GM19240 (cell line): Measurements from ENCODE around the gene CYP3A7.
"Not testable (repeated sequence)": the region's sequence is repeated elsewhere in the genome, so short reads cannot be mapped to it uniquely, and the experiment has no call there.

Experiments
- DNase-seq: peaks from one replicate; pipeline ENCODE4 v3.0.0; 2011; ENCODE audit warnings: low spot score; ENCODE audit not compliant: insufficient read length

CYP3A7 gene

GRCh38 chr7:99742737-99743394 is 7.9 kb upstream of the CYP3A7 start:
- no peak for DNase-seq

DNA sequence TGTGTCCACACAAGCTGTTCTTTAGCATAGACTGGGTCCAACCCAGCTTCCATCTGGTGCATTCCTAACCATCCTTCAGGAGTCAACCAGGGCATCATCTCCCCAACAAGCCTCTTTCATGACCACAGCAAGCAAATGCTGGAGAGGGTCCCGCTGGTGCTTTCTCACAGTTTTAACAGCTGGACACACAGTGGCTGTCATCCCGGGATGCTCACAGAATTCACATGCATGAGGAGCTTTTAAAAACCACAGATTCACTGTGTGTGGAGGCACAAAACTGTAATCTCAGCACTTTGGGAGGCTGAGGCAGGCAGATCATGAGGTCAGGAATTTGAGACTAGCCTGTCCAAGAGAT is 6.4 kb upstream of the CYP3A7 start:
- no peak for DNase-seq

DNA sequence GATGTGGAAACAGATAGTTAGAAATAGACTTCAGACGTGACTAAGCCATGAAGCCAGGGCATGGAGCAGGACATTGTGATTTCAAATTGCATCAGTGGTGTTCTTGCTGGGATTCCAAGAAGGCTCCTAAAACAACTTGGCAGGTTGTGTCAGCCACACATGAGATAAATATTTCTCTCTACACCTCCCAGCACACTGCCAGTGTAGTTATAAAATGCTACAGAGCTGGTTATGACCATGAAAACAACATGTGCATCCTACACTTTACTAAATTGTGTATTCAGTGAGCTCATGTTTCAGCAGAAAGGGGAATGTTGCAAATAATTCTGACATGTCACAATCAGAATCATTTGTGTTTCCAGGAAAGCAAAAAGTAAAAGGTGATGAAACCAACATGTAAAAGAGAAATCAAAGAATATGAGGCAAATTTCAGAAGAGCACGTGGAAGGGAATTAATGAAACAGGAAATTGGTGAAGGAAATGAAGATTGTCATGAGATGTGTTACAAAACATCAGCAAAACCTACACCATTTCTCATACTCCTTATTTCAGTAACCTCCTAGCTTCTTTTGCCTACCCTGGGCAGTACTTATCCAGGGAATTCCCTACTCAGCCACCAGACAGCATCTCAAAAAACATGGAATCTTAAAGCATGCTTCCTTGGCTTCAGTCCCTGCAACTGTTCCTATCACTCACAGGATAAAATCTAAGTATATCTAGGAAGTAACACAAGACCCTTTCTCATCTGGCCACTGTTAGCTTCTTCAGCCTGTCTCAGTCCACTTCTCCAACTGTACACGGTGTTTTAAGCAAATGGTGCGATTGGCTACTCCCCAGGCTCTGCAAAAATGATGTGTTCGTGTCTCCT is 5.8 kb upstream of the CYP3A7 start:
- DNase-seq = no peak

DNA sequence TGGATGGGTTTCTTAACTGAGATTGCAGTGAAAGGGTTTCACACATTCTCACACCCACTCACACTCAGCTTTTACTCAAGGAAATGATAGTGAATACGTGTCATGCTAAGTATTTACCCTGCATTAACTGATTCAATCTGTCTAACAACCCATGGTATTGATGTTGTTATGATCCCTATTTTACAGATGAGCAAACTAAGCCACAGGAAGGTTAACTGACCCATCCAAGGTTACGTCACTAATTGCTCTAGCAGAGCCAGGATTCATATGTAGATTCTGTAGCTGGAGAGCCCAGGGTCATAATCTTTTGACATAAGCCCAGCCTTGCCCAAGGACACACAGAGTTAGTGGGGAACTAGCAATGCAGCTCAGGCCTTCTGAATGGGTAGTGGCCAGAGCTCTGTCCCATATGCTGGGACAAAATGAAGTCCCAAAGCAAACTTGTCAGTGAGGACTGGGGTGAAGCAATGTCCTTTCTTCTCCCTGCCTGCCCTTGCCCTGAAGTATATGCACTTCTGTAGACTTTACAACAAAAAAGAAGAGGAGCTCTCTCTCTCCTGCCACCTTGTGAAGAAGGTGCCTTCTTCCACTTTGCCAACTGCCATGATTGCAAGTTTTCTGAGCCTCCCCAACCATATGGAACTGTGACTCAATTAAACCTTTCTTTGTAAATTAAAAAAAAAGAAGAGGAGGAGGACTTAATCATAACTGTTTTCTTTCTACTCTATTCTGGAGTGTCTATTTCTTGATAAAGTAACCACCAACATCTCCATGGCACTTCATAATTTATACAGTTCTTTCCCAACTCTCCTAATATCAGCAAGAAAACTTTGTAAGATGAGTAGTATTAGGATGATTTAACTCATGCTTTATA is 4.9 kb upstream of the CYP3A7 start:
- no peak for DNase-seq

- DNase-seq = no peak
Measured at GRCh38 chr7:99737726-99738125, 2.7 kb upstream of the CYP3A7 start.

DNA sequence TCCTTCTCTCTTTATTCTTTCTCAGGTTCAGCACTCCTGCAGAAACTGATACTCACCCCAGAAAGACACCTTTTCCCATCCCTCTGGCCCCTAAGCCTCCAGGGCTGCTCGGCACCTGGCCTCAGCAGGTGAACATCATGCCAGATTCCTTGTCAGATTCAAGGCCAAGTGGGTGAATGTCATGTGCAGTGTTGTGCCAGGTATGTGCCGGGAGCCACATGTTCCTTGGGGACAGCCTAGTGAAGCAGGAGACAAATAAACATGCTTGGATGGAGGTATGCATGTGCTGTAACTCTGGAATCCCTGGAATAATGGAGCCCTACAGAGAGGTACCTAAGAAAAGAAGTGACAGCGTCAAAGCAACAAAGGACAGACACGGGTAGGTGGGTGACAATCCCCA is 1.7 kb upstream of the CYP3A7 start:
- DNase-seq = not testable (repeated sequence)

GRCh38 chr7:99733448-99733847 is 1.5 kb downstream of the CYP3A7 start:
- DNase-seq = no peak

DNA sequence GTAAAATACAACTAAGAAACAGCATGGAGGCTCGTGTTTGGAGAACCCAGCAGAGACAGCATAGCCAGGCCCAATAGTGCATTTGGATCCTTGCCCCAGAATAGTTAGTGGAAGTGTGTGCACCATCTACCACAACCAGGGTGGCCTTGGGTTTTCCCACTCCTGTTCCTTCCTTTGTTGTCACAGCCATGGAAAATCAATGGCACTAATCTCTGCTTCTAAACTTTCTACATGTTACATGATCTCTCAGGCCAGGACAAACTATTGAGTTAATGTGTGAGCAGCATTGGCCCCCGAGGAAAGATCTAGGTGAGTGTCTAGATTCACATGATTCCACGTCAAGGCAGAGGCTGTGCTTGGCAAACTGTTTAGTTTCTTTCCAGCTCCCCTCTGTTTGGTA is 2.0 kb downstream of the CYP3A7 start:
- no peak for DNase-seq

DNA sequence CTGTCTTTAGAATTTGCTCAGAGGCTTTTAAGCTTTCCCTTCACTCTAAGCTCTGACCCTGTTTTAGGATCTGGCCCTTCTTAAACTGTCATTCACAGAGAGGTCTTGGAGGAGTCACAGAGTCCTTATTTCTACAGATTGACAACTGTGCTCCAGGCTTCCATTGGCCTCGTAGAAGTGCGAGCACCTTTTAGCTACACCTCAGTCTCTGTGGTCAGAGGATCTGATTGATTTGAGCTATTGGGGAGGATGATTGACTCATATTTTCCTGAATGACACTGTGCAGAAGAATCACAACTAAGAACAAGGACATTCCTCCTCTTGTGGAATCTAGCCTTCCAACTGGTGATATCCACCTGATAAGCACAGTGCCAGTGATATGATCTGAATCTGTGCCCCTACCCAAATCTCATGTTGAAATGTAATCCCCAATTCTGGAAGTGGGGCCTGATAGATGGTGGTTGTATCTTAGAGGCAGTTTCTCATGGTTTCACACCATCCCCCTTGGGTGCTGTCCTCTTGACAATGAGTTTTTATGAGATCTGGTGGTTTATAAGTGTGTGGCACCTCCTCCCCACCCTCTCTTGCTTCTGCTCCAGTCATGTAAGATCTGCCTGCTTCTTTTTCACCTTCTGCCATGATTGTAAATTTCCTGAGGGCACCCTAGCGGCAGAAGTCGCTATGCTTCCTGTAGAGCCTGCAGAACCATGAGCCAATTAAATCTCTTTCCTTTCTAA is 3.2 kb downstream of the CYP3A7 start:
- DNase-seq = no peak

- no peak for DNase-seq
Measured at GRCh38 chr7:99730992-99731391, 4.0 kb downstream of the CYP3A7 start.

- DNase-seq = no peak
Measured at GRCh38 chr7:99730238-99730810, 4.7 kb downstream of the CYP3A7 start.

DNA sequence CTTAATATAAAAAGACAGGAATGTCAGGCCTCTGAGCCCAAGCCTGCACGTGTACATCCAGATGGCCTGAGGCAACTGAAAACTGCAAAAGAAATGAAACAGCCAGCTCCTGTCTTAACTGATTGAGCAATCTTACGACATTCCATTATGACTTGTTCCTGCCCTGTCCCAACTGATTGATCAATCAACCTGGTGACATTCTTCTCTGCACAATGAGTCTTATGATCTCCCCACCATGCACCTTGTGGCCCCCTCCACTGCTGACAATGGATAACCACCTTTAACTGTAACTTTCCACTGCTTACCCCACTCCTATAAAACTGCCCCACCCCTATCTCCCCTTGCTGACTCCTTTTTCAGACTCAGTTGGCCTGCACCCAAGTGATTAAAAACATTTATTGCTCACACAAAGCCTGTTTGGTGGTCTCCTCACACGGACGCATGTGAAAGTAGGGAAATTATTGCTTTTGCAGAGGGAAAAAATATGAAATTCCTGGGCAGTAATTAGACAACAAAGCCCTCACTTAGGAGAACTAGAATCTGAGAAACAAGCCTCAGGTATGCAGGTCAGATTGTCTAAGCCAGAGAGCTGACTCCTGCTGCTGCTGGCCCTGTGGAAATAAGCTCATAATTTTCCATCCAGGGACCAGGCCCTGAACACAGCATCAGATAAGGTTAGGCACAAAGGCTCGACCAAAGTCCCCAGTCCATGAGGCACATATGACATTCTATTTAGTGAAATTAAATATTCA is 5.3 kb downstream of the CYP3A7 start:
- DNase-seq = no peak

GRCh38 chr7:99728615-99729014 is 6.4 kb downstream of the CYP3A7 start:
- no peak for DNase-seq

DNA sequence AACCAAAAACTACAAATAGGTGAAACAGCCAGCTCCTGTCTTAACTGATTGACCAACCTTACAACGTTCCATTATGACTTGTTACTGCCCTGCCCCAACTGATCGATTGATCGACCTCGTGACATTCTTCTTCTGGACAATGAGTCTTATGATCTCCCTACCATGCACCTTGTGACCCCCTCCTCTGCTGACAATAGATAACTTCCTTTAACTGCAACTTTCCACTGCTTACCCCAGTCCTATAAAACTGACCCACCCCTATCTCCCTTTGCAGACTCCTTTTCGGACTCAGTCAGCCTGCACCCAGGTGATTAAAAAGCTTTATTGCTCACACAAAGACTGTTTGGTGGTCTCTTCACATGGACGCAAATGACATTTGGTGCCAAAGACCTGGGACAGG is 11.8 kb downstream of the CYP3A7 start:
- not testable (repeated sequence) for DNase-seq

DNA sequence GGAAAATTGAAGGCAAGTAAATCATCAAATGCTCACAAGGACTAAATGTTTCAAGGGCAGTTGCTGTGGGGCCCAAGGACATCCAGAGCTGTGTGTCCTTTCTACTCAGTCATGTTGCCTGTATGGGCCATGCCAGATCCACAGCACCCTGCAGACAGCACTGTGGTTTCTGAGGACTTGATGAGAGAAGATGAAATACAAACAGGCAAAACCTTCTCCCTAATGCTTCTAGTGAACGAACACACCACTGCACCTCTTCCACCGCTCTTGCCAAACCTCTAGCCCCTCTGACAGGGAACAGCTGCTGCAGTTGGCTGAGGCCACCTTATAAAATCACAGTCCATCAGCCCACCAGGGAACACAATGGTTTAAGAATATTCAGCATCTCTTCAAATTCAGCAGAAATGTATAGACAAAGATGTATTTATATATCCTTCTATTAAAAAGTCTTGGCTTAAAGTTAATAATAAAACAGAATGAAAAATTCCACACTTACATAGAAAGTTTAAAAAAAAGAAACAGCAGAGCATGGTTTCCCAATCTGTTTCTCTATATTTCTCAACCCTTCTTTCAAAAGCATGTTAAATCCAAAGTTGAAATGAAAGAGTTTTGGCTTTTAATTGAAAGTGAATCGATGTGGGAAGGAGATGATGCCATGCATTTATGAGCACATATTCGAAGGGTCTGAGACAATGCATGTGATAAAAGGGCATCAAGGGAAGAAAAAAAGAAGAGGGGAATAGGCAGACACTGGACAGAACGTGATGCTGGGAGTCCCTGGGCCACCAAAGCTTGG is 14.0 kb downstream of the CYP3A7 start:
- DNase-seq = no peak

- no peak for DNase-seq
Measured at GRCh38 chr7:99719996-99720769, 14.8 kb downstream of the CYP3A7 start.

DNA sequence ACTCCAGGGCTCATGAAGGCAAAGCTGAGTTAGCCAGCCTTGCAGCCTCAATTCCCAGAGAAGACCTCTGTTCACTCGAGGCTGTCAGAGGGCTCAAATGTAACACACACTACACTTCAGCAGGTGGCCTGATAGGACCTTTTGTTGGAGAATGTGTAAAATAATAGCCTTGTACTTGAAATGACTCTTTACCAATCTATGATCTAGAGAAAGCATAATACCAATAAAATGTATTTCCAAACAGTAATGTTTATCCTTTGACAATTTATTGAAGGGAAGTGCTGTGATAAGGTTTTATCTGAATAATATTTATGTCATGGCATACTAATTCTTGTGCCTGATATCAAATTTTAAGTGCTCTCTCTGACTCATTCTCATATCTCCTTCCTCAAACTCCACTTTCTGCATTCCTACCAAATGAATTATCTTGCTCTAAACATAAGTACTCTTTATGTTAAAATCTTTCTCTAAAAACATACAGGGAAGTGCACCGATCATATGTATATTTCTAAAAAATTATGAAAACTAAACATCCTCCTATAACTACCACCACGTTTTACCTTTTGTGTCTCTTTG is 20.9 kb downstream of the CYP3A7 start:
- no peak for DNase-seq

GRCh38 chr7:99709838-99710578 is 25.0 kb downstream of the CYP3A7 start:
- no peak for DNase-seq
